ENCODE results near the gene BDH1. TPM values are rescaled to one million over a fixed set of nuclear protein-coding genes. Genes with fewer than 3 reads are reported as not detected.

The BDH1 gene
- total RNA-seq, 1 donor from 2014 or later, result 90.0 TPM

- H3K9me3 ChIP-seq (replicated peaks), result no peaks in the 10 kb centered on the region
- intact Hi-C loops (cut with micrococcal nuclease), result no loop called here
- peaks cover 7% of the 10 kb centered on the region for H3K4me1 ChIP-seq
- no peak overlapping the region for H3K4me3 ChIP-seq
- H3K36me3 ChIP-seq, result no peaks in the 10 kb centered on the region
- H3K27ac ChIP-seq (replicated peaks), result no peak overlapping the region
- no peak for DNase-seq
- no peak for TF ChIP-seq CTCF (IDR thresholded peaks at IDR 0.05; ENCODE audit: borderline replicate concordance)
- H3K27me3 ChIP-seq (ENCODE audit: low read depth), result peaks cover 11% of the 10 kb centered on the region
These were observed 54.3 kb downstream of the BDH1 start for GRCh38 chr3:197501496-197501878.

GRCh38 chr3:197500812-197501211 lies 55.0 kb downstream of the BDH1 start:
- no peak overlapping the region for H3K27ac ChIP-seq (replicated peaks)
- peaks cover 13% of the 10 kb centered on the region for H3K4me1 ChIP-seq
- DNase-seq, result no peak
- H3K27me3 ChIP-seq (ENCODE audit: low read depth), result peaks cover 11% of the 10 kb centered on the region
- H3K9me3 ChIP-seq (replicated peaks), result no peaks in the 10 kb centered on the region
- no peaks in the 10 kb centered on the region for H3K36me3 ChIP-seq
- intact Hi-C loops (cut with micrococcal nuclease), result no loop called here
- no peak overlapping the region for H3K4me3 ChIP-seq
- TF ChIP-seq CTCF (IDR thresholded peaks at IDR 0.05; ENCODE audit: borderline replicate concordance), result no peak

- intact Hi-C loops (cut with micrococcal nuclease), result no loop called here
- Histone ChIP-seq H3K4me3 (no peak overlapping the region), H3K27me3 (ENCODE audit: low read depth) (peaks cover 11% of the 10 kb centered on the region), H3K36me3 (no peaks in the 10 kb centered on the region), H3K9me3 (replicated peaks) (no peaks in the 10 kb centered on the region), H3K4me1 (peaks cover 23% of the 10 kb centered on the region), H3K27ac (replicated peaks) (no peak overlapping the region)
- DNase-seq, result no peak
- TF ChIP-seq CTCF (IDR thresholded peaks at IDR 0.05; ENCODE audit: borderline replicate concordance), result no peak
These were observed 56.3 kb downstream of the BDH1 start for GRCh38 chr3:197499427-197499826.

- peaks cover 23% of the 10 kb centered on the region for H3K4me1 ChIP-seq
- H3K27ac ChIP-seq (replicated peaks), result no peak overlapping the region
- TF ChIP-seq CTCF (IDR thresholded peaks at IDR 0.05; ENCODE audit: borderline replicate concordance), result no peak
- intact Hi-C loops (cut with micrococcal nuclease), result no loop called here
- H3K27me3 ChIP-seq (ENCODE audit: low read depth), result peaks cover 11% of the 10 kb centered on the region
- no peaks in the 10 kb centered on the region for H3K9me3 ChIP-seq (replicated peaks)
- no peak for DNase-seq
- H3K36me3 ChIP-seq, result no peaks in the 10 kb centered on the region
- H3K4me3 ChIP-seq, result no peak overlapping the region
These were observed 57.1 kb downstream of the BDH1 start for GRCh38 chr3:197498499-197499241.

- Histone ChIP-seq H3K27ac (replicated peaks) (no peak overlapping the region), H3K27me3 (ENCODE audit: low read depth) (peaks cover 11% of the 10 kb centered on the region), H3K36me3 (no peaks in the 10 kb centered on the region), H3K4me1 (peaks cover 23% of the 10 kb centered on the region), H3K4me3 (no peak overlapping the region), H3K9me3 (replicated peaks) (no peaks in the 10 kb centered on the region)
- intact Hi-C loops (cut with micrococcal nuclease), result no loop called here
- no peak for TF ChIP-seq CTCF (IDR thresholded peaks at IDR 0.05; ENCODE audit: borderline replicate concordance)
- DNase-seq, result no peak
These were observed 59.0 kb downstream of the BDH1 start for GRCh38 chr3:197496746-197497125.

All from left ventricle myocardium inferior (tissue), 1 donor.